T-cell (primary cell): ENCODE results near the gene SLC7A8. TPM values are rescaled to one million over a fixed set of nuclear protein-coding genes. Genes with fewer than 3 reads are reported as not detected.
"Not testable (repeated sequence)": the region's sequence is repeated elsewhere in the genome, so short reads cannot be mapped to it uniquely, and the experiment has no call there.

ENCODE experiments used
- ATAC-seq, 4 experiments: fragments of 200-7000 bp in 3 of 4; fragments of 150-1000 bp in 1 of 4; cut with Tn5 transposase; replicated peaks in 1 of 4; 1 replicate in 3 of 4; 2 replicates in 1 of 4; pipeline ENCODE4 v1.10.0; 2021; ENCODE audit warnings: moderate library complexity in 3 of 4, mild to moderate bottlenecking in 2 of 4, moderate number of reproducible peaks in 1 of 4
- CTCF ChIA-PET, 2 donors: fragments of 300-600 bp; sonication (Branson Sonifier 250); formaldehyde crosslinking; loops; one replicate each; lab custom pipeline; 2022; ENCODE audit warnings: antibody characterized with exemption in 2 of 2; lab: Charles Lee
- POLR2A ChIA-PET, 2 donors: fragments of 300-600 bp; sonication (Branson Sonifier 250); formaldehyde crosslinking; loops; one replicate each; lab custom pipeline; 2022; ENCODE audit warnings: antibody characterized with exemption in 2 of 2; lab: Charles Lee
- DNase-seq, 35 experiments: peaks; one replicate each; pipeline versions ENCODE4 v3.0.0 to v3.0.0-alpha.2; 2013 to 2023
- H3K27ac ChIP-seq: one replicate; pipeline ENCODE4 v1.5.1; 2013; ENCODE audit warnings: low read length
- H3K27me3 ChIP-seq, 2 experiments: replicated peaks in 1 of 2; 1 replicate in 1 of 2; 2 replicates in 1 of 2; pipeline versions ENCODE4 v1.6.1 to v1.7.0; 2013; ENCODE audit warnings: low read length in 1 of 2, mixed read lengths in 1 of 2; ENCODE audit not compliant: control insufficient read depth in 2 of 2, insufficient read depth in 2 of 2; ENCODE audit errors: extremely low read depth in 1 of 2
- H3K36me3 ChIP-seq, 2 donors: 1 replicate in 1 of 2; 2 replicates in 1 of 2; pipeline versions ENCODE4 v1.6.1 to v1.7.0; 2013; ENCODE audit warnings: low read length in 1 of 2; ENCODE audit not compliant: control insufficient read depth in 2 of 2, insufficient read depth in 1 of 2; ENCODE audit errors: extremely low read depth in 1 of 2
- H3K4me1 ChIP-seq, 2 experiments: 1 replicate in 1 of 2; 2 replicates in 1 of 2; pipeline versions ENCODE4 v1.6.1 to v1.7.0; 2013; ENCODE audit warnings: low read length in 2 of 2, mixed read lengths in 1 of 2; ENCODE audit not compliant: insufficient read depth in 2 of 2, control insufficient read depth in 1 of 2; ENCODE audit errors: extremely low read depth in 1 of 2
- H3K4me3 ChIP-seq, 2 donors: 1 replicate in 1 of 2; 2 replicates in 1 of 2; pipeline versions ENCODE4 v1.5.1 to v1.7.0; 2013; ENCODE audit warnings: mild to moderate bottlenecking in 2 of 2, low read length in 1 of 2, moderate library complexity in 1 of 2; ENCODE audit not compliant: control insufficient read depth in 1 of 2; ENCODE audit errors: extremely low read depth in 1 of 2
- H3K9me3 ChIP-seq: 2 replicates; pipeline ENCODE4 v1.7.0; 2013
- H3K27ac Mint-ChIP-seq, 2 donors: one replicate each; pipeline ENCODE4 v1.8.0; 2020 to 2021; ENCODE audit warnings: mild to moderate bottlenecking in 2 of 2, mixed read lengths in 2 of 2
- H3K27me3 Mint-ChIP-seq, 2 donors: one replicate each; pipeline ENCODE4 v1.8.0; 2021 to 2022; ENCODE audit warnings: mixed read lengths in 2 of 2
- H3K36me3 Mint-ChIP-seq: one replicate; pipeline ENCODE4 v1.8.0; 2021; ENCODE audit warnings: mixed read lengths
- H3K4me1 Mint-ChIP-seq, 3 donors: one replicate each; pipeline ENCODE4 v1.8.0; 2020 to 2022; ENCODE audit warnings: mixed read lengths in 3 of 3, mild to moderate bottlenecking in 1 of 3
- H3K4me3 Mint-ChIP-seq, 3 donors: one replicate each; pipeline ENCODE4 v1.8.0; 2020 to 2022; ENCODE audit warnings: mild to moderate bottlenecking in 3 of 3, mixed read lengths in 3 of 3, moderate library complexity in 3 of 3
- H3K9me3 Mint-ChIP-seq, 3 donors: one replicate each; pipeline ENCODE4 v1.8.0; 2020 to 2022; ENCODE audit warnings: mixed read lengths in 3 of 3
- WGBS: methylation state at CpG from one replicate; pipeline ENCODE4 v1.1.5; 2013; ENCODE audit warnings: missing lambda C conversion rate; ENCODE audit not compliant: insufficient coverage; 5-methylcytosine and 5-hydroxymethylcytosine counted together
- total RNA-seq, 35 experiments: library from RNA in 6 of 35; stranded (reverse) in 6 of 35; fragments of 120-200 nt in 1 of 35; gene quantifications; one replicate each; pipeline versions ENCODE4 v1.2.1 to v1.2.4 and lab custom pipeline; 2013 to 2026

Gene SLC7A8
- total RNA-seq, 5 donors from 2014 or later (not counting 1 experiment from before 2014, with no cell fraction given), result 0.33 to 8.1 (median 5.9) TPM

- Mint-ChIP-seq H3K9me3 (no peaks in the 10 kb centered on the region), H3K27ac (no peak overlapping the region), H3K27me3 (peaks cover 17 to 28% of the 10 kb centered on the region in 2 donors), H3K4me1 (no peaks in the 10 kb centered on the region), H3K4me3 (no peak overlapping the region), H3K36me3 (no peaks in the 10 kb centered on the region)
- Histone ChIP-seq H3K9me3 (no peaks in the 10 kb centered on the region), H3K27ac (no peak overlapping the region), H3K4me3 (no peak overlapping the region), H3K4me1 (no peaks in the 10 kb centered on the region), H3K27me3 (peaks cover 0 to 12% of the 10 kb centered on the region in 2 experiments), H3K36me3 (no peaks in the 10 kb centered on the region)
- ChIA-PET POLR2A (interaction anchor here in 1 of 2 donors (0.7 kb wide), 1 partner anchor 13 kb away, joined by 5 read pairs; no protein-coding TSS in a partner anchor), CTCF (no interaction called here)
- DNase-seq, result no peak
- no CpG with 5 or more reads among the region's 3 CpGs for WGBS
- no peak for ATAC-seq
These were observed 23.1 kb upstream of the SLC7A8 start for GRCh38 chr14:23206422-23207145.

- Histone ChIP-seq H3K4me3 (no peak overlapping the region), H3K4me1 (no peaks in the 10 kb centered on the region), H3K27me3 (peaks cover 0 to 4% of the 10 kb centered on the region in 2 experiments), H3K9me3 (no peaks in the 10 kb centered on the region), H3K27ac (no peak overlapping the region), H3K36me3 (no peaks in the 10 kb centered on the region)
- no peak overlapping the region for H3K4me3 Mint-ChIP-seq
- CTCF ChIA-PET, result no interaction called here
- DNase-seq (no peak), ATAC-seq (no peak)
- no peaks in the 10 kb centered on the region for H3K36me3 Mint-ChIP-seq
- H3K27me3 Mint-ChIP-seq, result peaks cover 0 to 5% of the 10 kb centered on the region in 2 donors
- no peaks in the 10 kb centered on the region for H3K9me3 Mint-ChIP-seq
- no peaks in the 10 kb centered on the region for H3K4me1 Mint-ChIP-seq
- H3K27ac Mint-ChIP-seq, result no peak overlapping the region
- WGBS, result 79% methylated on average over 2 of the region's 7 CpGs
- POLR2A ChIA-PET, result no interaction called here
These were observed 18.5 kb upstream of the SLC7A8 start for GRCh38 chr14:23202001-23202400.

- ChIA-PET CTCF (interaction anchor here in 1 of 2 donors (0.6 kb wide), 1 partner anchor 9 kb away, joined by 3 read pairs; no protein-coding TSS in a partner anchor), POLR2A (interaction anchor here in 1 of 2 donors (0.7 kb wide), 2 partner anchors 13 to 279 kb away, joined by 3 to 6 read pairs; no protein-coding TSS in a partner anchor)
- not testable (repeated sequence) for H3K27ac Mint-ChIP-seq, H3K4me3 ChIP-seq, H3K4me3 Mint-ChIP-seq, H3K27me3 ChIP-seq, H3K27me3 Mint-ChIP-seq, H3K4me1 ChIP-seq, H3K9me3 Mint-ChIP-seq, H3K9me3 ChIP-seq, H3K27ac ChIP-seq, H3K4me1 Mint-ChIP-seq, H3K36me3 Mint-ChIP-seq, ATAC-seq, H3K36me3 ChIP-seq, DNase-seq
- no CpG with 5 or more reads among the region's 1 CpG for WGBS
These were observed 15.7 kb upstream of the SLC7A8 start for GRCh38 chr14:23199141-23199540.

GRCh38 chr14:23196487-23196886, 13.0 kb upstream of the SLC7A8 start:
- H3K4me3 ChIP-seq, CTCF ChIA-PET, POLR2A ChIA-PET, H3K4me1 ChIP-seq, H3K36me3 Mint-ChIP-seq, ATAC-seq, H3K27ac ChIP-seq, DNase-seq, H3K27me3 ChIP-seq, H3K4me1 Mint-ChIP-seq, H3K4me3 Mint-ChIP-seq, H3K9me3 Mint-ChIP-seq, H3K9me3 ChIP-seq, H3K27ac Mint-ChIP-seq, H3K36me3 ChIP-seq, H3K27me3 Mint-ChIP-seq: not testable (repeated sequence)
- WGBS, result no CpG with 5 or more reads among the region's 2 CpGs

GRCh38 chr14:23195552-23196101, 12.2 kb upstream of the SLC7A8 start:
- Mint-ChIP-seq H3K27ac (no peak overlapping the region), H3K9me3 (no peaks in the 10 kb centered on the region), H3K36me3 (no peaks in the 10 kb centered on the region), H3K4me1 (no peaks in the 10 kb centered on the region), H3K4me3 (no peak overlapping the region), H3K27me3 (peaks cover 0 to 4% of the 10 kb centered on the region in 2 donors)
- H3K9me3 ChIP-seq, result no peaks in the 10 kb centered on the region
- ATAC-seq (no peak), DNase-seq (no peak)
- CTCF ChIA-PET, result interaction anchor here in 1 of 2 donors (1.1 kb wide), 1 partner anchor 10 kb away, joined by 3 read pairs; no protein-coding TSS in a partner anchor
- H3K27ac ChIP-seq, result no peak overlapping the region
- POLR2A ChIA-PET, result no interaction called here
- H3K36me3 ChIP-seq, result no peaks in the 10 kb centered on the region
- no peaks in the 10 kb centered on the region for H3K27me3 ChIP-seq
- no peaks in the 10 kb centered on the region for H3K4me1 ChIP-seq
- WGBS, result 84% methylated on average over 5 of the region's 7 CpGs
- no peak overlapping the region for H3K4me3 ChIP-seq

GRCh38 chr14:23193432-23193831, 10.0 kb upstream of the SLC7A8 start:
- CTCF ChIA-PET, result no interaction called here
- H3K36me3 ChIP-seq, result no peaks in the 10 kb centered on the region
- no peaks in the 10 kb centered on the region for H3K4me1 Mint-ChIP-seq

More at GRCh38 chr14:23193432-23193831, 10.0 kb upstream of the SLC7A8 start:
- DNase-seq, result no peak
- no peaks in the 10 kb centered on the region for H3K9me3 Mint-ChIP-seq
- POLR2A ChIA-PET, result interaction anchor here in 1 of 2 donors (0.5 kb wide), 1 partner anchor 13 kb away, joined by 5 read pairs; no protein-coding TSS in a partner anchor
- no peak overlapping the region for H3K4me3 Mint-ChIP-seq
- H3K36me3 Mint-ChIP-seq, result no peaks in the 10 kb centered on the region
- WGBS, result 40% methylated on average over 1 of the region's 3 CpGs
- H3K27me3 Mint-ChIP-seq, result peaks cover 0 to 4% of the 10 kb centered on the region in 2 donors
- Histone ChIP-seq H3K27ac (no peak overlapping the region), H3K9me3 (no peaks in the 10 kb centered on the region), H3K4me3 (no peak overlapping the region), H3K4me1 (no peaks in the 10 kb centered on the region), H3K27me3 (no peaks in the 10 kb centered on the region)
- H3K27ac Mint-ChIP-seq, result no peak overlapping the region
- no peak for ATAC-seq
